ENCODE results near the gene COL4A4. TPM values are rescaled to one million over a fixed set of nuclear protein-coding genes. Genes with fewer than 3 reads are reported as not detected.

COL4A4 gene
- under 0.01 and 0.28 TPM in 2 replicates for total RNA-seq

DNA sequence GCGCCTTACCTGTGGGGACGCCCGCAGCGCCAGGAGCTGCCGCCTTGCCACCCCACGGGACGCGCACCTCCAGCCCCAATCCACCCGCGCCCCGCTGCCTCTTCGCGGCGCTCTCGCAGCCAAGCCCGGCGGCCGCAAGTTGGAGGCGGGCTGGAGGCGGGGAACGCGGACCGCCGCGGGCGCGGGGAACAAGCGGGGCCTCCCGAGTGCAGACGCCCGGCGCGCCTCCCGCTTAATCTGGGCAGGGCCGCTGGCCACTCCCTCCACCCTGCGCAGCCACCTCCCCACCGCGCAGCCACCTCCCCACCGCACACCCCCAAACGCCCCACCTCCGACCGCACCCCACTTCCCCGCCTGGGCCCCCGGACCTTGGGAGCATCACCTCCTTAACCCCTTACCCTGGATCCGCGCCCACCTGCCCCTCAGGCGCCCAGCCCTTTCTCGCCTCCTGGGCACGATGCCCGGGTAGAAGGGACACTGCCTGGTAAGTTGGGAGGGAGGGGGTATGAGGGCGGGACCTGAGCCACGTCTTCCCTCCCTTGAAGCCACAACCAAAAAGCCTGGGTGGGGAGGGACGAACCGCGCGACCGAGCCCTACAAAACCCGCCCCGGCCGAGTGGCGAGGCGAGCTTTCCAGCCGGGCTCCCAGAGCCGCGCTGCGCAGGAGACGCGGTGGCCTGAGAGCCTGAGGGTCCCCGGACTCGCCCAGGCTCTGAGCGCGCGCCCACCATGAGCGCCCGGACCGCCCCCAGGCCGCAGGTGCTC lies at the start of gene COL4A4, which contains the start of gene COL4A3:
COL4A4 (minus strand) TSS at position 208 of the 765 bp plus-strand sequence. CDS start 16,722 bp downstream, outside the sequence.
COL4A3 (plus strand) TSS at position 627 of the 765 bp plus-strand sequence; CDS start at position 730, 103 bp downstream.

Other genes starting within 250 kb of the COL4A4 start
- under 0.01 TPM in 1 of 2 replicates, not detected in the other for gene COL4A3, start 419 bp upstream of the COL4A4 start, total RNA-seq
- 67.7 and 78.6 TPM in 2 replicates for gene MFF, start 161.0 kb upstream of the COL4A4 start, total RNA-seq
- gene TM4SF20, start 215.1 kb upstream of the COL4A4 start, total RNA-seq, result not detected in 2 replicates
- not detected in 2 replicates for gene SCYGR1, start 223.7 kb upstream of the COL4A4 start, total RNA-seq

Measured in smooth muscle cell of the umbilical artery (primary cell).